ENCODE data around the gene SCRN1.
A peak's percentile ranks its signal among the peaks of the same experiment; 100 is the strongest.

SCRN1 gene

DNA sequence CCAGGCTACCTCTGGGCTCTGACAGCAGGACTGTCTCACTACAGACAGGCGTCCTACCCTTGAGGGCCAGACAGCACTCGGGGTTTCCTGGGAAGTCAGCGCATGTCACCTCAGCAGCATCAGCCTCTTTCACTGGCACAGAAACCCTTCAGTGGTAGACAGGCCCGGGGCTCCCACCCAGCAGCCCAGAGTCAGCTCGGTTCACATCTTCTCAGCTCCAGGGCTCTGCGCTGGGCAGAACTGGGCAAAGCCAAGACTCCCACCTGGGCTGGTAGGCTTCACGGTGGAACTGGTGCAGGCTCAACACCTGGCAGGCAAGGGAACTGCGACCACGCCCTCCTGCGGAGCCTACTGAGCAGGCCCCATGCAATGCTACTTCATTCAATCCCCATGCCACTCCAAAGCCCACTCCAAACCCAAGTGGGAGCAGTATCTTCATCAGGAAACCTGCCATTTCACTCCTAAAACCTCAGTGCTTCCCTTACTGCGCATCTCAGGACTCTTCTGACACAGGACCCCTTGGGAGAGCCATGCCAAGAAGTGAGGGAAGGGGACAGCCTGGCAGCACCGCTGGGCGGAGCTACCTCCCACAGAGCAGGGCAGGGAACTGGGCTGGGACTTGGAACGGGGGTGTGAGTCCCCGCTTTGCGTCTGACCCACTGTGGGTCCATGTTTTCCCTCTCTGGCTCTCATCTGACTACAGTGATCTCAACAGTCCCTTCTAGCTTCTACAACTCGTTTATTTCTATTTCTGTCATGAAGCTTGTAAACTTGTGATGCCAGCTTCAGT, 60.4 kb downstream of the SCRN1 start:
- peaks cover 1% of the 10 kb centered on the region for H3K36me3 Mint-ChIP-seq (ENCODE audit: insufficient read depth)
- no peak for ATAC-seq (replicated peaks; ENCODE audit: extremely low read depth, poor library complexity, severe bottlenecking)

GRCh38 chr7:29926741-29927140, 62.9 kb downstream of the SCRN1 start:
- Mint-ChIP-seq H3K27me3 (peaks cover 43% of the 10 kb centered on the region), H3K4me3 (no peak overlapping the region), H3K4me1 (no peaks in the 10 kb centered on the region), H3K27ac (ENCODE audit: low read depth) (no peak overlapping the region), H3K36me3 (ENCODE audit: insufficient read depth) (peaks cover 1% of the 10 kb centered on the region), H3K9me3 (no peaks in the 10 kb centered on the region)
- DNase-seq (ENCODE audit: low spot score in 2 of 2) (no peak), ATAC-seq (replicated peaks; ENCODE audit: extremely low read depth, poor library complexity, severe bottlenecking) (no peak)

More for the DNA sequence above, 60.4 kb downstream of the SCRN1 start:
- Mint-ChIP-seq H3K9me3 (no peaks in the 10 kb centered on the region), H3K27me3 (peaks cover 39% of the 10 kb centered on the region), H3K27ac (ENCODE audit: low read depth) (no peak overlapping the region), H3K4me3 (no peak overlapping the region), H3K4me1 (no peaks in the 10 kb centered on the region)
- no peak for DNase-seq (ENCODE audit: low spot score in 2 of 2)

- DNase-seq (ENCODE audit: low spot score in 2 of 2), result no peak
- Mint-ChIP-seq H3K9me3 (no peaks in the 10 kb centered on the region), H3K4me3 (no peak overlapping the region), H3K4me1 (no peaks in the 10 kb centered on the region), H3K27ac (ENCODE audit: low read depth) (no peak overlapping the region), H3K27me3 (peaks cover 38% of the 10 kb centered on the region), H3K36me3 (ENCODE audit: insufficient read depth) (peaks cover 1% of the 10 kb centered on the region)
- no peak for ATAC-seq (replicated peaks; ENCODE audit: extremely low read depth, poor library complexity, severe bottlenecking)
Observed at GRCh38 chr7:29926216-29926615, 63.4 kb downstream of the SCRN1 start.

DNA sequence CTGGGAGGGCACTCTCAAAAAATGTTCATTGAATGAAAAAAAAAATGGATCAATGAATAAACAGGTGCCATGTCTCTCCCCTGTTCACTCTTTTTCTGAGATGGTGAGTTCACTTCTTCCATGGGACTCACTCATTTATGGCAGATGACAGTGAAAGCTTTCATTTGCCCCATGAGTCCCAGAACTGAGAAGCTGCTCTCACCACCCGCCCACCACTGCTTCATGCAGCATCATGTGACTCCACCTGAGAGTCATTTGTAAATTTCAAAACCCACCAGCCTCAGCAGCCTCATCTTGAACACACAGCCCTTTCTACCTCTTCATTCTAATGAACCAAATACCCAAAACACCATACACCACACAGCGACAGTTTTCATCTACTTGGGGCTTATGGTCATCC, 64.9 kb downstream of the SCRN1 start:
- H3K4me3 Mint-ChIP-seq, result no peak overlapping the region
- H3K9me3 Mint-ChIP-seq, result no peaks in the 10 kb centered on the region
- no peak overlapping the region for H3K27ac Mint-ChIP-seq (ENCODE audit: low read depth)
- H3K27me3 Mint-ChIP-seq, result peaks cover 37% of the 10 kb centered on the region
- peaks cover 1% of the 10 kb centered on the region for H3K36me3 Mint-ChIP-seq (ENCODE audit: insufficient read depth)
- H3K4me1 Mint-ChIP-seq, result no peaks in the 10 kb centered on the region
- DNase-seq (ENCODE audit: low spot score in 2 of 2), result no peak
- ATAC-seq (replicated peaks; ENCODE audit: extremely low read depth, poor library complexity, severe bottlenecking), result no peak

GRCh38 chr7:29924006-29924405, 65.6 kb downstream of the SCRN1 start:
- ATAC-seq (replicated peaks; ENCODE audit: extremely low read depth, poor library complexity, severe bottlenecking), result no peak
- H3K4me3 Mint-ChIP-seq, result no peak overlapping the region

GRCh38 chr7:29922921-29923700, 66.5 kb downstream of the SCRN1 start:
- Mint-ChIP-seq H3K27ac (ENCODE audit: low read depth) (no peak overlapping the region), H3K4me1 (no peaks in the 10 kb centered on the region), H3K4me3 (no peak overlapping the region), H3K9me3 (no peaks in the 10 kb centered on the region), H3K36me3 (ENCODE audit: insufficient read depth) (peaks cover 1% of the 10 kb centered on the region), H3K27me3 (peaks cover 44% of the 10 kb centered on the region)
- ATAC-seq (replicated peaks; ENCODE audit: extremely low read depth, poor library complexity, severe bottlenecking), result no peak
- no peak for DNase-seq (ENCODE audit: low spot score in 2 of 2)

More at GRCh38 chr7:29924006-29924405, 65.6 kb downstream of the SCRN1 start:
- peaks cover 1% of the 10 kb centered on the region for H3K36me3 Mint-ChIP-seq (ENCODE audit: insufficient read depth)
- no peak for DNase-seq (ENCODE audit: low spot score in 2 of 2)
- H3K4me1 Mint-ChIP-seq, result no peaks in the 10 kb centered on the region
- peaks cover 42% of the 10 kb centered on the region for H3K27me3 Mint-ChIP-seq
- H3K27ac Mint-ChIP-seq (ENCODE audit: low read depth), result no peak overlapping the region
- H3K9me3 Mint-ChIP-seq, result no peaks in the 10 kb centered on the region

- H3K27me3 Mint-ChIP-seq, result peaks cover 60% of the 10 kb centered on the region
- DNase-seq (ENCODE audit: low spot score in 2 of 2) (peak in 1 of 2 donors; percentile 21), ATAC-seq (replicated peaks; ENCODE audit: extremely low read depth, poor library complexity, severe bottlenecking) (peak; percentile 71)
- no peak overlapping the region for H3K4me3 Mint-ChIP-seq
- no peaks in the 10 kb centered on the region for H3K4me1 Mint-ChIP-seq
- no peak overlapping the region for H3K27ac Mint-ChIP-seq (ENCODE audit: low read depth)
- H3K9me3 Mint-ChIP-seq, result no peaks in the 10 kb centered on the region
- no peaks in the 10 kb centered on the region for H3K36me3 Mint-ChIP-seq (ENCODE audit: insufficient read depth)
Observed at GRCh38 chr7:29921404-29922010, 68.1 kb downstream of the SCRN1 start.

DNA sequence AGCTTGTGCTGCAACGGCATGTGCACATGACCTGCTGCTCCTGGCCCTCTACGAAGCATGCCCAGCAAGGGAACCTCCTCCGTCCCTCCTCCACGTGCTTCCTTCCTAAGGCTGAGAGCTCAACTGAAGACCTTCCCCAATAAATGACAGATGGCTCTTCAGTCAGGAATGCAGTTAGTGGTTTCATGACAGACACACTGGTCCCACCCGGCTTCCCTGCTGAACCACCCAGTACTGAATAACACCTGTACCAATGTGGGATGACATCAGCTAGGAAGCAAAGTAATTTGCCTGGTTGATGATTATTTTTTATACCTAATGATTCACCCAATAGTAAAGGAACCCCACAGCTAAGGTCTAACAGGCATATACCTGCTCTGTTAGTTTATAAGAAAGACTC, 69.1 kb downstream of the SCRN1 start:
- Mint-ChIP-seq H3K4me1 (no peaks in the 10 kb centered on the region), H3K9me3 (no peaks in the 10 kb centered on the region), H3K27me3 (peaks cover 67% of the 10 kb centered on the region), H3K27ac (ENCODE audit: low read depth) (no peak overlapping the region), H3K36me3 (ENCODE audit: insufficient read depth) (no peaks in the 10 kb centered on the region), H3K4me3 (no peak overlapping the region)
- DNase-seq (ENCODE audit: low spot score in 2 of 2) (no peak), ATAC-seq (replicated peaks; ENCODE audit: extremely low read depth, poor library complexity, severe bottlenecking) (no peak)

GRCh38 chr7:29919790-29920189, 69.8 kb downstream of the SCRN1 start:
- H3K27me3 Mint-ChIP-seq, result peaks cover 67% of the 10 kb centered on the region
- H3K4me1 Mint-ChIP-seq, result no peaks in the 10 kb centered on the region
- no peaks in the 10 kb centered on the region for H3K9me3 Mint-ChIP-seq
- no peaks in the 10 kb centered on the region for H3K36me3 Mint-ChIP-seq (ENCODE audit: insufficient read depth)
- no peak overlapping the region for H3K27ac Mint-ChIP-seq (ENCODE audit: low read depth)
- no peak overlapping the region for H3K4me3 Mint-ChIP-seq
- no peak for ATAC-seq (replicated peaks; ENCODE audit: extremely low read depth, poor library complexity, severe bottlenecking)
- DNase-seq (ENCODE audit: low spot score in 2 of 2), result no peak

- no peaks in the 10 kb centered on the region for H3K4me1 Mint-ChIP-seq
- H3K27ac Mint-ChIP-seq (ENCODE audit: low read depth), result no peak overlapping the region
- no peaks in the 10 kb centered on the region for H3K36me3 Mint-ChIP-seq (ENCODE audit: insufficient read depth)
- ATAC-seq (replicated peaks; ENCODE audit: extremely low read depth, poor library complexity, severe bottlenecking) (no peak), DNase-seq (ENCODE audit: low spot score in 2 of 2) (no peak)
- H3K4me3 Mint-ChIP-seq, result no peak overlapping the region
- no peaks in the 10 kb centered on the region for H3K9me3 Mint-ChIP-seq
- peaks cover 63% of the 10 kb centered on the region for H3K27me3 Mint-ChIP-seq
Observed at GRCh38 chr7:29918850-29919249, 70.8 kb downstream of the SCRN1 start.

- Mint-ChIP-seq H3K27ac (ENCODE audit: low read depth) (no peak overlapping the region), H3K9me3 (no peaks in the 10 kb centered on the region), H3K36me3 (ENCODE audit: insufficient read depth) (no peaks in the 10 kb centered on the region), H3K27me3 (peaks cover 59% of the 10 kb centered on the region), H3K4me1 (no peaks in the 10 kb centered on the region), H3K4me3 (no peak overlapping the region)
- DNase-seq (ENCODE audit: low spot score in 2 of 2) (no peak), ATAC-seq (replicated peaks; ENCODE audit: extremely low read depth, poor library complexity, severe bottlenecking) (no peak)
Observed at GRCh38 chr7:29917641-29918040, 72.0 kb downstream of the SCRN1 start.

- Mint-ChIP-seq H3K36me3 (ENCODE audit: insufficient read depth) (no peaks in the 10 kb centered on the region), H3K27ac (ENCODE audit: low read depth) (no peak overlapping the region), H3K4me3 (no peak overlapping the region), H3K27me3 (peaks cover 74% of the 10 kb centered on the region), H3K9me3 (no peaks in the 10 kb centered on the region), H3K4me1 (no peaks in the 10 kb centered on the region)
- ATAC-seq (replicated peaks; ENCODE audit: extremely low read depth, poor library complexity, severe bottlenecking) (no peak), DNase-seq (ENCODE audit: low spot score in 2 of 2) (no peak)
Observed at GRCh38 chr7:29915481-29916215, 74.0 kb downstream of the SCRN1 start.

Measured in central memory CD8-positive, alpha-beta T cell (primary cell).